Ishikawa (cell line): ENCODE measurements around the gene HAO1.
A peak's percentile ranks its signal among the peaks of the same experiment; 100 is the strongest.

Experiments
- CEBPB ChIP-seq: IDR thresholded peaks from 2 replicates; pipeline ENCODE4 v1.6.1; 2012
- CREB1 ChIP-seq: IDR thresholded peaks from 2 replicates; pipeline ENCODE4 v1.6.1; 2012; ENCODE audit warnings: low read depth
- EGR1 ChIP-seq: IDR thresholded peaks from 2 replicates; pipeline ENCODE4 v1.6.1; 2012
- EP300 ChIP-seq: IDR thresholded peaks from 2 replicates; pipeline ENCODE4 v1.6.1; 2012; ENCODE audit warnings: borderline replicate concordance
- FOXM1 ChIP-seq: IDR thresholded peaks from 2 replicates; pipeline ENCODE4 v1.6.1; 2012; ENCODE audit warnings: low read depth, borderline replicate concordance
- MAX ChIP-seq: IDR thresholded peaks from 2 replicates; pipeline ENCODE4 v1.6.1; 2012
- NFIC ChIP-seq: IDR thresholded peaks from 2 replicates; pipeline ENCODE4 v1.6.1; 2012
- RAD21 ChIP-seq: IDR thresholded peaks from 2 replicates; pipeline ENCODE4 v1.6.1; 2012; ENCODE audit warnings: low read depth
- REST ChIP-seq: IDR thresholded peaks from 2 replicates; pipeline ENCODE4 v1.6.1; 2012; ENCODE audit warnings: low read depth, mild to moderate bottlenecking
- TAF1 ChIP-seq: IDR thresholded peaks from 2 replicates; pipeline ENCODE4 v1.6.1; 2012; ENCODE audit warnings: low read depth, mild to moderate bottlenecking
- TCF12 ChIP-seq: IDR thresholded peaks from 2 replicates; pipeline ENCODE4 v1.6.1; 2012; ENCODE audit warnings: low read depth
- TEAD4 ChIP-seq: IDR thresholded peaks from 2 replicates; pipeline ENCODE4 v1.6.1; 2012
- USF1 ChIP-seq: IDR thresholded peaks from 2 replicates; pipeline ENCODE4 v1.6.1; 2012
- YY1 ChIP-seq: IDR thresholded peaks from 2 replicates; pipeline ENCODE4 v1.6.1; 2012; ENCODE audit warnings: low read depth
- ZBTB7A ChIP-seq: IDR thresholded peaks from 2 replicates; pipeline ENCODE4 v1.6.1; 2012; ENCODE audit warnings: low read depth

The HAO1 gene

GRCh38 chr20:7883309-7883708, 56.9 kb downstream of the HAO1 start:
- TF ChIP-seq REST (no peak), CEBPB (no peak), EGR1 (no peak), EP300 (no peak), TCF12 (no peak), NFIC (no peak), ZBTB7A (no peak), CREB1 (no peak), YY1 (no peak), TEAD4 (no peak), RAD21 (no peak), TAF1 (no peak), USF1 (no peak), MAX (no peak), FOXM1 (no peak)

GRCh38 chr20:7882076-7882475, 58.2 kb downstream of the HAO1 start:
- 0 out of 2 replicates have a peak, but pooled peaks have one; percentile 6 for TF ChIP-seq USF1
- TF ChIP-seq TEAD4: no peak
- no peak for TF ChIP-seq CEBPB

- no peak for TF ChIP-seq CREB1
- no peak for TF ChIP-seq MAX
These were observed 58.7 kb downstream of the HAO1 start for GRCh38 chr20:7881551-7881950.

- no peak for TF ChIP-seq YY1
These were observed 60.4 kb downstream of the HAO1 start for GRCh38 chr20:7879883-7880282.

GRCh38 chr20:7868108-7868507, 72.2 kb downstream of the HAO1 start:
- TF ChIP-seq USF1 (no peak), MAX (no peak), FOXM1 (no peak), CREB1 (no peak), TAF1 (no peak), RAD21 (no peak), TEAD4 (no peak), REST (no peak), TCF12 (no peak), EGR1 (no peak), EP300 (no peak)

- TF ChIP-seq TCF12: no peak
- no peak for TF ChIP-seq EGR1
- TF ChIP-seq REST: no peak
- no peak for TF ChIP-seq RAD21
- TF ChIP-seq ZBTB7A: no peak
- TF ChIP-seq TAF1: no peak
- TF ChIP-seq USF1: no peak
- TF ChIP-seq EP300: no peak
- TF ChIP-seq TEAD4: no peak
- no peak for TF ChIP-seq CEBPB
- no peak for TF ChIP-seq MAX
- no peak for TF ChIP-seq CREB1
These were observed 74.0 kb downstream of the HAO1 start for GRCh38 chr20:7866285-7866684.
